PC-9 (cell line): ENCODE measurements around the gene TFCP2L1.

Source experiments
- CTCF ChIP-seq: fragments of 200-600 bp; sonication (generic); conservative IDR thresholded peaks from 2 replicates; pipeline ENCODE4 v1.6.1; 2017; ENCODE audit warnings: mixed run types, antibody characterized with exemption, mild to moderate bottlenecking, moderate library complexity
- EZH2 ChIP-seq: fragments of 200-600 bp; sonication (generic); IDR thresholded peaks from 2 replicates; pipeline ENCODE4 v1.8.0; 2017; ENCODE audit warnings: antibody characterized with exemption, low read depth

- TF ChIP-seq CTCF (no peak), EZH2 (no peak)
Measured at GRCh38 chr2:121285926-121286325, 924 bp upstream of the TFCP2L1 start.
